Gastroesophageal sphincter (tissue), 3 donors: ENCODE measurements around the gene MYF6.

Source experiments
- EP300 ChIP-seq: sonication (generic); formaldehyde crosslinking; IDR thresholded peaks from one replicate; pipeline ENCODE4 v1.6.1; 2017; ENCODE audit warnings: antibody characterized with exemption, mild to moderate bottlenecking
- POLR2A ChIP-seq, 2 donors: fragments of 450-650 bp; IDR thresholded peaks; one replicate each; pipeline ENCODE4 v1.6.1; 2017; ENCODE audit warnings: antibody characterized with exemption in 2 of 2, mild to moderate bottlenecking in 2 of 2, moderate library complexity in 1 of 2
- POLR2AphosphoS5 ChIP-seq: sonication (generic); formaldehyde crosslinking; IDR thresholded peaks from one replicate; pipeline ENCODE4 v1.6.1; 2017; ENCODE audit warnings: antibody characterized with exemption
- TF ChIP-seq, protein P1 (sequence below), 4 experiments: fragments of 200-600 bp in 2 of 4; fragments of 450-650 bp in 2 of 4; sonication (generic) in 1 of 4; IDR thresholded peaks; one replicate each; pipeline ENCODE4 v1.5.1; 2017 to 2019; ENCODE audit warnings: antibody characterized with exemption in 4 of 4, mild to moderate bottlenecking in 2 of 4, moderate library complexity in 2 of 4

DNA sequence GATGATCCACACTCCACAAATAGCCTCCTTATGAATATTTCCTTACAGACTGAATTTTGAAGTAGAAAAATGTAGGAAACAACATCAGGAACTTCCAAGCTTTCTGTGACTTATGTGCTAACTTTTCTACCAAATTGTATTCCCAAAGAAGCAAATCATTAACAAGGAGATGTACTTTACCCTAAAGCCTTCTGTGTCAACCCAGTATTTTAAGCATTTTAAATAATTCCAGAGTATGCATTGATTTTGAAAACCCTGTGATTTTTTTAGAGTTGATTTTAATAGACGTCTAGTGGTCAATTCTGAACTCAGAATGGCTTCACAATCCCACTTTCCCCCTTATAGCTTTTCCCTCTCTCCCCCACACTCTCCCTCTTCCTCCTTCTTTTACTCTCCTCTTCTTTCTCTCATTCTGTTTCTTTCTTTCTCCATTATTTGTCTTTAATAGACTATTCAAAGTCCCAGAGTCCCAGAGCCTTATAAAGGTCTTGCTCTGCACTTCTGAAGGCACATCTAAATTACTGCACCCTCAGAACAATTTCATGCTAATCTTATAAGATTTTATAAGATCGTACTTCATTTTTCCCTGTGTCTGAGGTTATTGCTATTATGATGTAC lies 10.1 kb upstream of the MYF6 start:
- no peak for TF ChIP-seq POLR2A (IDR thresholded peaks at IDR 0.05)
- TF ChIP-seq, protein P1, sequence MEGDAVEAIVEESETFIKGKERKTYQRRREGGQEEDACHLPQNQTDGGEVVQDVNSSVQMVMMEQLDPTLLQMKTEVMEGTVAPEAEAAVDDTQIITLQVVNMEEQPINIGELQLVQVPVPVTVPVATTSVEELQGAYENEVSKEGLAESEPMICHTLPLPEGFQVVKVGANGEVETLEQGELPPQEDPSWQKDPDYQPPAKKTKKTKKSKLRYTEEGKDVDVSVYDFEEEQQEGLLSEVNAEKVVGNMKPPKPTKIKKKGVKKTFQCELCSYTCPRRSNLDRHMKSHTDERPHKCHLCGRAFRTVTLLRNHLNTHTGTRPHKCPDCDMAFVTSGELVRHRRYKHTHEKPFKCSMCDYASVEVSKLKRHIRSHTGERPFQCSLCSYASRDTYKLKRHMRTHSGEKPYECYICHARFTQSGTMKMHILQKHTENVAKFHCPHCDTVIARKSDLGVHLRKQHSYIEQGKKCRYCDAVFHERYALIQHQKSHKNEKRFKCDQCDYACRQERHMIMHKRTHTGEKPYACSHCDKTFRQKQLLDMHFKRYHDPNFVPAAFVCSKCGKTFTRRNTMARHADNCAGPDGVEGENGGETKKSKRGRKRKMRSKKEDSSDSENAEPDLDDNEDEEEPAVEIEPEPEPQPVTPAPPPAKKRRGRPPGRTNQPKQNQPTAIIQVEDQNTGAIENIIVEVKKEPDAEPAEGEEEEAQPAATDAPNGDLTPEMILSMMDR (IDR thresholded peaks at IDR 0.05), result no peak
- no peak for TF ChIP-seq POLR2AphosphoS5
- TF ChIP-seq EP300, result no peak
